Stimulated activated CD8-positive, alpha-beta memory T cell treated with anti-CD3 and anti-CD28 coated beads, Interleukin-15, amount 100 ng/mL, for 4 hours (primary cell): ENCODE data around the gene FTO.

Experiments used
- DNase-seq, 2 donors: peaks; one replicate each; pipeline ENCODE4 v3.0.0-alpha.2; 2020; ENCODE audit warnings: low read depth in 2 of 2

Gene FTO

GRCh38 chr16:53755026-53755910 is 51.3 kb downstream of the FTO start:
- no peak for DNase-seq

GRCh38 chr16:53756275-53756996 is 52.5 kb downstream of the FTO start:
- DNase-seq = no peak

- DNase-seq = no peak
Observed at GRCh38 chr16:53757971-53758609, 54.1 kb downstream of the FTO start.

GRCh38 chr16:53761962-53762703 is 58.2 kb downstream of the FTO start:
- DNase-seq = no peak

- DNase-seq = no peak
Observed at GRCh38 chr16:53766304-53767016, 62.5 kb downstream of the FTO start.

- DNase-seq = no peak
Observed at GRCh38 chr16:53768167-53768566, 64.2 kb downstream of the FTO start.

GRCh38 chr16:53768593-53768992 is 64.6 kb downstream of the FTO start:
- no peak for DNase-seq

GRCh38 chr16:53769185-53769584 is 65.2 kb downstream of the FTO start:
- DNase-seq = no peak

- DNase-seq = no peak
Observed at GRCh38 chr16:53769787-53770186, 65.8 kb downstream of the FTO start.

GRCh38 chr16:53770641-53771040 is 66.7 kb downstream of the FTO start:
- DNase-seq = no peak

GRCh38 chr16:53771655-53772497 is 67.9 kb downstream of the FTO start:
- no peak for DNase-seq

GRCh38 chr16:53773150-53773846 is 69.3 kb downstream of the FTO start:
- DNase-seq = no peak

GRCh38 chr16:53773881-53774280 is 69.9 kb downstream of the FTO start:
- DNase-seq = no peak

GRCh38 chr16:53775106-53775820 is 71.3 kb downstream of the FTO start:
- no peak for DNase-seq

- DNase-seq = no peak
Observed at GRCh38 chr16:53775821-53776431, 72.0 kb downstream of the FTO start.

- no peak for DNase-seq
Observed at GRCh38 chr16:53779186-53779585, 75.2 kb downstream of the FTO start.

GRCh38 chr16:53780051-53780450 is 76.1 kb downstream of the FTO start:
- DNase-seq = no peak

GRCh38 chr16:53781023-53781605 is 77.2 kb downstream of the FTO start:
- no peak for DNase-seq
